Chondrocyte (in vitro differentiated cells): ENCODE data around the gene FRMD4A. TPM values are rescaled to one million over a fixed set of nuclear protein-coding genes. Genes with fewer than 3 reads are reported as not detected.
"Not testable (repeated sequence)": the region's sequence is repeated elsewhere in the genome, so short reads cannot be mapped to it uniquely, and the experiment has no call there.

ENCODE experiments used
- DNase-seq: peaks from one replicate; pipeline ENCODE4 v3.0.0; 2021; ENCODE audit warnings: mixed read lengths, low spot score
- H3K27ac Mint-ChIP-seq: one replicate; pipeline ENCODE4 v1.8.0; 2021; ENCODE audit warnings: mild to moderate bottlenecking, moderate library complexity, mixed read lengths; ENCODE audit not compliant: unreplicated experiment
- H3K27me3 Mint-ChIP-seq: 2 replicates; pipeline ENCODE4 v1.8.0; 2021; ENCODE audit warnings: low read depth, mixed read lengths
- H3K36me3 Mint-ChIP-seq: 2 replicates; pipeline ENCODE4 v1.8.0; 2021; ENCODE audit warnings: low read depth, mixed read lengths
- H3K4me1 Mint-ChIP-seq: 2 replicates; pipeline ENCODE4 v1.8.0; 2021; ENCODE audit warnings: low read depth, mild to moderate bottlenecking, mixed read lengths
- H3K4me3 Mint-ChIP-seq: one replicate; pipeline ENCODE4 v1.8.0; 2021; ENCODE audit warnings: mild to moderate bottlenecking, moderate library complexity, mixed read lengths; ENCODE audit not compliant: unreplicated experiment
- H3K9me3 Mint-ChIP-seq: 2 replicates; pipeline ENCODE4 v1.8.0; 2021; ENCODE audit warnings: low read depth, mixed read lengths
- total RNA-seq: library from RNA; stranded (reverse); gene quantifications from 3 replicates; pipeline ENCODE4 v1.2.1, GENCODE V29; 2021
- TF ChIP-seq, protein P1 (sequence below): fragments of 200-600 bp; sonication (generic); IDR thresholded peaks from 2 replicates; pipeline ENCODE4 v1.5.0; 2021; ENCODE audit warnings: antibody characterized with exemption, mild to moderate bottlenecking, moderate library complexity

The FRMD4A gene
- total RNA-seq, 1 donor from 2014 or later: 129 TPM

- no peak overlapping the region for H3K4me3 Mint-ChIP-seq
- H3K4me1 Mint-ChIP-seq: peaks cover 38% of the 10 kb centered on the region
- TF ChIP-seq, protein P1, sequence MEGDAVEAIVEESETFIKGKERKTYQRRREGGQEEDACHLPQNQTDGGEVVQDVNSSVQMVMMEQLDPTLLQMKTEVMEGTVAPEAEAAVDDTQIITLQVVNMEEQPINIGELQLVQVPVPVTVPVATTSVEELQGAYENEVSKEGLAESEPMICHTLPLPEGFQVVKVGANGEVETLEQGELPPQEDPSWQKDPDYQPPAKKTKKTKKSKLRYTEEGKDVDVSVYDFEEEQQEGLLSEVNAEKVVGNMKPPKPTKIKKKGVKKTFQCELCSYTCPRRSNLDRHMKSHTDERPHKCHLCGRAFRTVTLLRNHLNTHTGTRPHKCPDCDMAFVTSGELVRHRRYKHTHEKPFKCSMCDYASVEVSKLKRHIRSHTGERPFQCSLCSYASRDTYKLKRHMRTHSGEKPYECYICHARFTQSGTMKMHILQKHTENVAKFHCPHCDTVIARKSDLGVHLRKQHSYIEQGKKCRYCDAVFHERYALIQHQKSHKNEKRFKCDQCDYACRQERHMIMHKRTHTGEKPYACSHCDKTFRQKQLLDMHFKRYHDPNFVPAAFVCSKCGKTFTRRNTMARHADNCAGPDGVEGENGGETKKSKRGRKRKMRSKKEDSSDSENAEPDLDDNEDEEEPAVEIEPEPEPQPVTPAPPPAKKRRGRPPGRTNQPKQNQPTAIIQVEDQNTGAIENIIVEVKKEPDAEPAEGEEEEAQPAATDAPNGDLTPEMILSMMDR: no peak
- peaks cover 27% of the 10 kb centered on the region for H3K36me3 Mint-ChIP-seq
- H3K27me3 Mint-ChIP-seq: no peaks in the 10 kb centered on the region
- peak overlapping the region; percentile 17 for H3K27ac Mint-ChIP-seq
- no peaks in the 10 kb centered on the region for H3K9me3 Mint-ChIP-seq
- no peak for DNase-seq
These were observed 551.0 kb downstream of the FRMD4A start for GRCh38 chr10:13779748-13780147.

DNA sequence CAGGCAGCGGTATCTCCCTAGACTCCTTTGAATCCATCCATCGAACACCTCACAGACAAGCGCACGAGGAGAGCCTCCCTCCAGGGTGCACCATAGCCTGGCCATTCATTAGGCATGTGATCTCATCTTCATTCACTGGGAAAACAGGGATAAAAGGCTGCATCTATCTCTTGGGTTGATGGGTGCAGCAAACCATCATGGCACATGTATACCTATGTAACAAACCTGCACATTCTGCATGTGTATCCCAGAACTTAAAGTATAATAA is 552.1 kb downstream of the FRMD4A start:
- not testable (repeated sequence) for H3K27me3 Mint-ChIP-seq
- Mint-ChIP-seq H3K4me1 (peaks cover 43% of the 10 kb centered on the region), H3K36me3 (peaks cover 30% of the 10 kb centered on the region)

GRCh38 chr10:13776861-13777311 is 553.8 kb downstream of the FRMD4A start:
- Mint-ChIP-seq H3K9me3 (no peaks in the 10 kb centered on the region), H3K4me1 (peaks cover 39% of the 10 kb centered on the region), H3K27me3 (no peaks in the 10 kb centered on the region), H3K27ac (peak overlapping the region; percentile 59), H3K36me3 (peaks cover 37% of the 10 kb centered on the region), H3K4me3 (no peak overlapping the region)
- DNase-seq: no peak
- TF ChIP-seq, protein P1: no peak

More for the DNA sequence above, 552.1 kb downstream of the FRMD4A start:
- peak overlapping the region; percentile 1 for H3K27ac Mint-ChIP-seq
- not testable (repeated sequence) for H3K9me3 Mint-ChIP-seq, DNase-seq, H3K4me3 Mint-ChIP-seq

- no peak for DNase-seq
- peaks cover 39% of the 10 kb centered on the region for H3K4me1 Mint-ChIP-seq
- H3K36me3 Mint-ChIP-seq: peaks cover 33% of the 10 kb centered on the region
- no peaks in the 10 kb centered on the region for H3K27me3 Mint-ChIP-seq
- no peak overlapping the region for H3K4me3 Mint-ChIP-seq
- H3K27ac Mint-ChIP-seq: peak overlapping the region; percentile 75
- TF ChIP-seq, protein P1: no peak
- no peaks in the 10 kb centered on the region for H3K9me3 Mint-ChIP-seq
These were observed 554.6 kb downstream of the FRMD4A start for GRCh38 chr10:13775786-13776775.

GRCh38 chr10:13774303-13774893 is 556.3 kb downstream of the FRMD4A start:
- Mint-ChIP-seq H3K4me3 (no peak overlapping the region), H3K36me3 (peaks cover 32% of the 10 kb centered on the region), H3K27me3 (no peaks in the 10 kb centered on the region), H3K27ac (peak overlapping the region; percentile 55), H3K4me1 (peaks cover 39% of the 10 kb centered on the region), H3K9me3 (no peaks in the 10 kb centered on the region)
- TF ChIP-seq, protein P1: no peak
- DNase-seq: no peak
